Endometrial microvascular endothelial cells (primary cell): ENCODE data around the gene DCHS2. TPM values are rescaled to one million over a fixed set of nuclear protein-coding genes. Genes with fewer than 3 reads are reported as not detected.

Experiments
- in situ Hi-C: cut with HindIII; loops from 2 replicates; pipeline ENCODE4 v1.10.0; 2017; ENCODE audit warnings: low sequenced_read_pairs, low pct_unique_long_range_greater_than_20kb; ENCODE audit errors: inconsistent ontology term
- total RNA-seq: library from RNA; depleted of rRNA; stranded (reverse); fragments of >200 nt; gene quantifications from one replicate; pipeline ENCODE4 v1.2.3, GENCODE V29; 2015; ENCODE audit errors: inconsistent ontology term

DCHS2 gene
- total RNA-seq, 1 donor from 2014 or later: not detected

DNA sequence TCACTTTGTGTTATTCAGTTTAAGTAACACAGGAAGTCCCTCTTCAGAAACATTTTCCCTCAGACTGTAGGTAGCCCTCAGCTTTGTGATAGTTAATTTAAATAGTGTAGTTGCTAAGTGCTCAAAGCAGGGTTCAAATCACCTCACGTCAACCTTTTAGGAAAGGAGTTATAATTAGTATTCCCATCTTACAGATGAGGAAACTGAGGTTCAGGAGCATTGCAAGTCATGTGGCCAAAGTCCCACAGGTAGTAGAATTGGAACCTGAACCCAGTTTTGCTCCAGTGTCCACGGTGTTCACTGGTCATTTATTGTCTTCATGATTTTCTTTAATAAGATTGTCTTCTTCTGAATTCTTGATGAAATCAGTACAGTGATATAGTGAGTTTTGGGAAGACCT is 4.3 kb upstream of the DCHS2 start:
- in situ Hi-C loops: no loop called here

DNA sequence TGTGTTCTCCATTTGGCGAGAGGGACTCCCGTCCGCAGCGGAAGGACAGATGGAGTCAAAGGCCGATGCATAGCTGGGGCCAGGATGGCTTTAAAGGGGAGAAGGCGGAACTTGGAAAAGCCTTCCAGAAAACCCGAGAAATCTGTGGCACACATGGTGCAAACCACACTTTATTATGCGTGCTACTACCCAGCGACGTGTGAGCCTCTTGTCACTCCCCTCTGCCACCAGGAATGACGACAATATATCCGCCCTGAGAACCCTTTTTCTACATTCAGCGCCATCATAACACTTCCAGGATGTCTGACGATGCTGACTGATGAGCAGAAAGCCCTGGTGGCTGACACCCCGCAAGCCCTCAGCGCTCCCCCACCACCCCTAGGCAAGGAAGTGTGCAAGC is 689 bp upstream of the DCHS2 start:
- in situ Hi-C loops: no loop called here

DNA sequence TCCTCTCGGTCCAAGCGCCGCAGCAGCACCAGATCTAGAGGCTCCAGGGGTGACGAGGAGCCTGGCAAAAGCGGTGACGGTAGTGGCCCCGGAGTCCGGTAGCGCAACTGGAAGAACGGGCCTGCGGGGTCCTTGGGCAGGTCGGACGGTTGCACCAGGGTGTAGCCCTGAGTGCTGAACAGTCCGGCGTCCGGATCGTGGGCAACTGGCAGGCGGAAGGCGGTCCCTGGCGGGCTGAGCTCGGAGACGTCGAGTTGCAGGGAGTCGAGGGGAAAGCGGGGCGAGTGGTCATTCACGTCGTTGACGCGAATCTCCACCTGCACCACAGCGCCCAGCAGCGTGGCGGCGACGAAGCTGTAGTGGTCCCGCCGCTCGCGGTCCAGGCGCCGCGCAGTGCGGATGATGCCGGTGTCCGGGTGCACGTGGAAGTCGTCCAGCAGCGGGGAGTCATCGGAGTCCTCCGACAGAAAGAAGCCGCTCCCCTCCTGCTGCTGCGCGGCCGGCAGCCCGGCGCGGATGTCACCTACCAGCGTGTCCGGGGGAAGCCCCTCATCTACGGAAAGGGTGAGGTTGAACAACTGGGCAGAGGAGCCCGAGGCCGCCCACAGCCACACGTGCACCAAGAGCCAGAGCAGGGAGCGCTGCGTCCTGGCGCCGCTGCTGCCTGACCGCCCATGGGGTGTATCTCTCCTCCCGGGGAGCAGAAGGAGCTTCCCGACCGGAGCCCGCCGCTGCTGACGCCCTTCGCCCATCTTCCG is 837 bp downstream of the DCHS2 start:
- in situ Hi-C loops: no loop called here

GRCh38 chr4:154490234-154490582 is 1.4 kb downstream of the DCHS2 start:
- in situ Hi-C loops: no loop called here

DNA sequence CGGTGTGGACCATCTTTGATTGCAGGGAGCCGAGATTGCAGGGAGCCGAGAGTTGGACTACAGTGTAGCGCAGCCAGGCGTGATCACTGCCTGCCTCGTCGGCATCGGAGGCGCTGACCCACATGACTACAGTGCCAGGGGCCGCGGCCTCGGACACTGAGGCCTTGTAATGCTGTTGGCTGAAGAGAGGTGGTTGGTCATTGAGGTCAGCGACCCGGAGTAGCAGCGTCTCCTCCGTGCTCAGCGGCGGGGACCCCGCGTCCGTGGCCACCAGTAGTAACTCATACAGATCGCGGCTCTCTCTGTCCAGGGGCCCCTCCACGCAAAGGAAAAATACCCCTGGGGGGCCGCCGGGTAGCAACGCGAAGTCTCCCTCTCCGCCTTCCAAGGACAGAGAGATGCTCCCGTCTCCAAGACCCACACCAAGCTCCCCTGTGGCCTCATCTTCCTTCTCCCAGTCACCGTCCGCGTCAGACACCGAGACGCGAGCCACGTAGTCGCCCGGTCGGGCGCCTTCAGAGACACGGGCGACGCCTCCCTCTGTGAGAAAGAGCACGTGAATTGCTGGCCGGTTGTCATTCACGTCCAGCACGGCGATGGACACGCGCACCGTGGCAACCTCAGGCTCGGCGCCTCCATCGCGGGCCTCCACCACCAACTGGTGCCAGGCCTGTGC is 1.9 kb downstream of the DCHS2 start:
- in situ Hi-C loops: no loop called here

- in situ Hi-C loops: no loop called here
Measured at GRCh38 chr4:154487145-154487544, 4.5 kb downstream of the DCHS2 start.

DNA sequence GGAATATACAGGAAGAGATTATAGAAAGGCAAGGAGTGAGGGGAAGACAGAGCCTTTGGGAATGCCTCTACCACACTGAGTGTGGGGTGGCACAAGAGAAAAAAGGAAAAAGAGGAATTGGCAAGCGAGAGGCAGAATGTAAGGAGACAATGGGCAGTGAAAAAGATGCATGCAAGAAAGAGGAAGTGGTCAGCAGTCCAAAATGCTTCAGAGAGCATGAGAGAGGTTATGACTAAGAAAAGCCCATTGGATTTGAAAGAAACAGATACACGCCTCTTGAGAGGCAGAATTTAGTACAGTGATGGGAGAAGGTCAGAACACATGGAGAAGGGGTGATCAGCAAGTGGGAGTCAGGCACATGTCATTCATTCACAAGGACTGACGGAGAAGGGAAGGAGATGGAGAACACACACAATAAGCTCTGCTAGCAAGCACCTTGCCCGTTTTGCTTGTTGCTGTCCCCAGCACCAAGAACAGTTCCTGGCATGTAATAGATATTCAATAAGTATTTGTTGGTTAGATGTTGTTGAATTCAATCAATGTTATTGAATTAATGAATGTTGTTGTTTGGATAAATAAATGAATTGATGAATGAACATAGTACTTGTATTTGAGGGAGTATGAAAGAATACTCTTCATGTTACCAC is 6.3 kb downstream of the DCHS2 start:
- in situ Hi-C loops: no loop called here

DNA sequence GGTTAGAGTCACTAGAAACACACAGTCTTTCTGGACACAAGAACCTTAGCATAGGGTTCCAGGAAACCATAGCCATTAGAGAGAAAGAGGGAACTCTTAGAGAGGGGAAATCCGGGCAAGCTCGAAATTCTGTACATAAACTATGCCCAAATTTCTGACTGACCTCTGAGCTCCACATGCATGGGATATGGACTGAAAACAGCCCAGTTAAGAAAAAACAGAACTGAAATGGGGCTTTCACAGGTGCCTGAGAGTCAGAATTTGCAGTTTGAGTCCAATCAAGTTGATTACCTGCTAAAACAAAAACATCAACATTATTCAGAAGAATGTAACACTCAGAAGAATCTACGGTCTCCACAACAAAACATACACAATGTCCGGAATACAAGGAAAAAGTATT is 13.1 kb downstream of the DCHS2 start:
- in situ Hi-C loops: no loop called here

- in situ Hi-C loops: no loop called here
Measured at GRCh38 chr4:154478128-154478527, 13.5 kb downstream of the DCHS2 start.

DNA sequence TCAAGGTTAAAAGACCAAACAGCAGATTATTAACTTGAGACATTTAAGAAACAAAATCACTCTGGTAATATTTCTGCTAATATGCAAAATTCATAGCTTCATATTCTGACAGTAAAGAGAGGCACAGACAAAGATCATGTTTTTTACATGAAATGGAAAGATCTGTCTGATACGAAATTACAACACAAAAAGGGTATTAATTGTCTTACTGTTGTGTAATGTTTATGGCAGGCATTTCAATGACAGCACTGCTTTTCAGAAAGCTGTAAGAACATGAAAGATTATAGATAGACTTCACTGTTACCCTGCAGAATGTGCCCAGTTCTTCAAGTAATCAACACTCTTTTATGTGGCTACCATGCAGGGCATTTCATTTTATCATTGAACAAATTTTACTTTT is 15.4 kb downstream of the DCHS2 start:
- in situ Hi-C loops: no loop called here

DNA sequence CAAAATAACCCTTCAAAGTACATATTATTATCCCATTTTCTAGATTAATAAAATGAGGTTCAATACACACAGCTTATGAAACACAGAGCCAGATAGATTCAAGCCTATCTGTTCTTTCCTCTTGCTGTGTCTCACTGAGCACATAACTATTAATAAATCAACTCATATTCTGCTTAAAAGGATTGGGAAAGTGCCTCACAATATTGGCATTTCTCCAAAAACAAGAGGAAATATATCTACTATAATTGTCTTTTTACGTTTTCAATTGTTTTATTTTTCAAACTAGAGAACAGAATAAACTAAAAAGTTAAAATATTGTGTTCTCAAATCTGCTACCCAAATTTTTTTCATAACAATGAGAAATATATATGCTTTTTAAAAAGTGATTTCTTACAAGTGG is 15.8 kb downstream of the DCHS2 start:
- in situ Hi-C loops: no loop called here

DNA sequence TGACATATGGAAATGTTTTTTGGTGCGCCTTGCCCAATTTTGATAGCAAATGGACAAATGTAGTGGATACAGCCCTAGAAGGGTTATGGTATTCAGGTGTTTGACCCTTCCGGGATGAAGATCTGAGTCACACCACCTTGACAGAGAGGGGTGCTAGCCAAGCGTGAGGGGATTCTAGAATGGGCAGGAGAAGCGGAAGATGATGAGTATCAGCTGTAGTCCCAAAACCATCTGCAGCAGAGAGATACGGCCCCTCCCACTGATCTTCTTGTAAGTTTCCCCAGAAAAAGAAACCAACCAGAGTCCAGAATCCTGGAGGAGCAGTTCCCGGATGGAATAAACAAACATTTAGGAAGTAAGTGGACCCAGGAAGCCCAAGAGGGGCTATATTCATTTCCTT is 18.1 kb downstream of the DCHS2 start:
- in situ Hi-C loops: no loop called here

- in situ Hi-C loops: no loop called here
Measured at GRCh38 chr4:154472858-154473257, 18.7 kb downstream of the DCHS2 start.

DNA sequence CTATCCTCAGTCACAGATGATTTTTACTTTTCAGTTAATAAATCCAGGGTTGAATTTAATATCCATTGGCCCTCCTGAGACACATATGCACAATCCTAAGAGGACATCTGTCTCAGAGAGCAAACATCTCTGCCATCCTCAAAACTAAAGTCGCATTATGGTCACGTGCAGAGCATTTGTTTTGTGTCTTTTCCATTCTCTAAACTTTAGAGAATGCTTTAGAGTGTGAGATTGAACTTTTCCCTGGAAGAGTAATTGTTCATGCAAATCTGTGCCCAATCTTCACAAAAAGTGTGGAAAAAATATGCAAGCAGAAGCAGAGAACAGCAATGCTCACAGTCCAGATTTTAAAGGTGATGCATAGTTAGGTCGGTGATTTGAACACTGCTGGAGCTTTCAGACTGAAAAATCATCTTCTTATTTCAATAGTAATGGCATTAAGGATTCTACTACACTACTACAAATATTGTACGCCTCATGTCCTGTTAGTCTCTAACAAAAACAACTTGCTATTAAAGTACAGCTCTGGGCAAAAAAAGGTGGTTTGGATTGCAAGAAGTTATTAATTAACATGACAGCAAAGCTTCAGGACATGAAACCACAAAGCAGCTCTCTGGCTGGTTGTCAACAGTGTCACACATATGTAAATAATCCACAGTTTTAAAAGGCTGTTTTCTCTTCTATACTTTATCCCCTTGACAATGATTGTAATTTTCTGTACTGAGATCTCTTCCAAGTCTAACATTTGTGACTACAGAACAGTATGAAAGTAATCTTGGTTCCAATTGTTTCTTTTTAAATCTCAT is 19.9 kb downstream of the DCHS2 start:
- in situ Hi-C loops: no loop called here

DNA sequence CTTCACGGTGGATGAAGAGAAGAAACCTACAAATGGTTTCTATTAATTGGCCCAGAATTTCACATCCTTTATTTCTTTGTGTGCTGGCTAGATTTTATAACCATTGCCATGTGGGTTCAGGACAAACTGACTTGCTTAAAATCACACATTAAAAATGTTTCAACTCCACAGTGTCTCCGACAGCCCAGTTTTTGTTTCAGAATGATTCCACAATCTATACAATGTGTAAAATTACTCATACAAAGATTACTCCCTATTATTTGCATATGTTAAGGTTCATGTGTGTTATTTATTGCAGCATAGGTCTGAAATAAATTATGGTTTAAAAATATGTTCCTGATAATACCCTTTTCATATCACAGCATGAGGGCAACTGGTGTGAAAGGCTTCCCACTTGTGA is 20.6 kb downstream of the DCHS2 start:
- in situ Hi-C loops: no loop called here

GRCh38 chr4:154467886-154468285 is 23.7 kb downstream of the DCHS2 start:
- in situ Hi-C loops: no loop called here

- in situ Hi-C loops: no loop called here
Measured at GRCh38 chr4:154466336-154466735, 25.3 kb downstream of the DCHS2 start.

DNA sequence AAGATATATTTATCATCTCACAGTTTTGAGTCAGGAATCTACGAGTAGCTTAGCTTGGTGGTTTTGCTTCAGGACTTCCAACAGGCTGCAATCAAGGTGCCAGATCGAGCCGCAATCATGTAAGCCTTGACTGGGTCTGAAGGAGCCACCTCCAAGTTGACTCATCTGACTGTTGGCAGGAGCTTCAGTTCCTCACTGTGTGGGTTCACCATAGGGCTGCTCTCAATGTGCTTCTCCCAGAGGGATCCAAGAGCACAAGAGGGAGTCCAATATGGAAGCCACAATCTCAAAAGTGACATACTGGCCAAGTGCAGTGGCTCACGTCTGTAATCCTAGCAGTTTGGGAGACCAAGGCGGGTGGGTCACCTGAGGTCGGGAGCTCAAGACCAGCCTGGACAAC is 26.5 kb downstream of the DCHS2 start:
- in situ Hi-C loops: no loop called here

DNA sequence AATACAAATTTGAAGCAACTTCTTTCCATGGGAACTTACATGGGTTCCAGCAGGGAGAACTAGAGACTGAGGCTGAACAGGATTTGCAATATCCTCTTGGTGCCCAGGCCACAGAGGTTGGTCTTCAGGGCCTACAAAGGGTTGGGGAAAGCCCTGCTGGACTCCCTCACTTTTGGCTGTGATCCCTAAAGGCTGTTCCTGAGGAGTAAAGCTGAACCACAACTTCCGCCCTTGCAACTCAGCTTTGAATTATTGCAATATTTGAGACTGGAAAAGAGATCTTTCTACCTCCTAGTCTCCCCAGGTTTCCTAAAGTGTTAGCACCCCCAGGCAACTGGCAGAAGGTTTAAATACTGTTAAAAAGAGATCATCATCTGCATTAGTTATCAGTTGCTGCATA is 26.9 kb downstream of the DCHS2 start:
- in situ Hi-C loops: no loop called here
